Effector CD8-positive, alpha-beta T cell (primary cell): ENCODE data around the gene CDKAL1.
"Not testable (repeated sequence)": the region's sequence is repeated elsewhere in the genome, so short reads cannot be mapped to it uniquely, and the experiment has no call there.

Source experiments
- DNase-seq: peaks from one replicate; lab custom pipeline; 2025; lab: John Stamatoyannopoulos, UW

CDKAL1 gene

GRCh38 chr6:20594299-20594853 is 60.1 kb downstream of the CDKAL1 start:
- not testable (repeated sequence) for DNase-seq

- DNase-seq, result no peak
Measured at GRCh38 chr6:20599302-20600051, 65.2 kb downstream of the CDKAL1 start.

- DNase-seq, result no peak
Measured at GRCh38 chr6:20600831-20601230, 66.6 kb downstream of the CDKAL1 start.

GRCh38 chr6:20604159-20604558 is 69.9 kb downstream of the CDKAL1 start:
- no peak for DNase-seq

- no peak for DNase-seq
Measured at GRCh38 chr6:20605061-20605460, 70.8 kb downstream of the CDKAL1 start.

GRCh38 chr6:20605581-20605980 is 71.3 kb downstream of the CDKAL1 start:
- DNase-seq, result no peak

GRCh38 chr6:20606831-20607230 is 72.6 kb downstream of the CDKAL1 start:
- DNase-seq, result no peak

GRCh38 chr6:20608356-20608755 is 74.1 kb downstream of the CDKAL1 start:
- no peak for DNase-seq

- DNase-seq, result no peak
Measured at GRCh38 chr6:20608905-20609304, 74.6 kb downstream of the CDKAL1 start.

- not testable (repeated sequence) for DNase-seq
Measured at GRCh38 chr6:20609924-20610323, 75.7 kb downstream of the CDKAL1 start.

- no peak for DNase-seq
Measured at GRCh38 chr6:20610636-20611370, 76.5 kb downstream of the CDKAL1 start.

- DNase-seq, result not testable (repeated sequence)
Measured at GRCh38 chr6:20617537-20617936, 83.3 kb downstream of the CDKAL1 start.

- no peak for DNase-seq
Measured at GRCh38 chr6:20620043-20620442, 85.8 kb downstream of the CDKAL1 start.

GRCh38 chr6:20623761-20624160 is 89.5 kb downstream of the CDKAL1 start:
- no peak for DNase-seq

GRCh38 chr6:20626165-20626564 is 91.9 kb downstream of the CDKAL1 start:
- DNase-seq, result no peak

GRCh38 chr6:20629509-20629908 is 95.3 kb downstream of the CDKAL1 start:
- DNase-seq, result no peak

GRCh38 chr6:20630136-20630535 is 95.9 kb downstream of the CDKAL1 start:
- no peak for DNase-seq

GRCh38 chr6:20630617-20631548 is 96.6 kb downstream of the CDKAL1 start:
- DNase-seq, result no peak

GRCh38 chr6:20631549-20631924 is 97.3 kb downstream of the CDKAL1 start:
- DNase-seq, result no peak

- no peak for DNase-seq
Measured at GRCh38 chr6:20632696-20633095, 98.4 kb downstream of the CDKAL1 start.

- no peak for DNase-seq
Measured at GRCh38 chr6:20633566-20634340, 99.5 kb downstream of the CDKAL1 start.
